ENCODE results near the gene MRPL36.

DNA sequence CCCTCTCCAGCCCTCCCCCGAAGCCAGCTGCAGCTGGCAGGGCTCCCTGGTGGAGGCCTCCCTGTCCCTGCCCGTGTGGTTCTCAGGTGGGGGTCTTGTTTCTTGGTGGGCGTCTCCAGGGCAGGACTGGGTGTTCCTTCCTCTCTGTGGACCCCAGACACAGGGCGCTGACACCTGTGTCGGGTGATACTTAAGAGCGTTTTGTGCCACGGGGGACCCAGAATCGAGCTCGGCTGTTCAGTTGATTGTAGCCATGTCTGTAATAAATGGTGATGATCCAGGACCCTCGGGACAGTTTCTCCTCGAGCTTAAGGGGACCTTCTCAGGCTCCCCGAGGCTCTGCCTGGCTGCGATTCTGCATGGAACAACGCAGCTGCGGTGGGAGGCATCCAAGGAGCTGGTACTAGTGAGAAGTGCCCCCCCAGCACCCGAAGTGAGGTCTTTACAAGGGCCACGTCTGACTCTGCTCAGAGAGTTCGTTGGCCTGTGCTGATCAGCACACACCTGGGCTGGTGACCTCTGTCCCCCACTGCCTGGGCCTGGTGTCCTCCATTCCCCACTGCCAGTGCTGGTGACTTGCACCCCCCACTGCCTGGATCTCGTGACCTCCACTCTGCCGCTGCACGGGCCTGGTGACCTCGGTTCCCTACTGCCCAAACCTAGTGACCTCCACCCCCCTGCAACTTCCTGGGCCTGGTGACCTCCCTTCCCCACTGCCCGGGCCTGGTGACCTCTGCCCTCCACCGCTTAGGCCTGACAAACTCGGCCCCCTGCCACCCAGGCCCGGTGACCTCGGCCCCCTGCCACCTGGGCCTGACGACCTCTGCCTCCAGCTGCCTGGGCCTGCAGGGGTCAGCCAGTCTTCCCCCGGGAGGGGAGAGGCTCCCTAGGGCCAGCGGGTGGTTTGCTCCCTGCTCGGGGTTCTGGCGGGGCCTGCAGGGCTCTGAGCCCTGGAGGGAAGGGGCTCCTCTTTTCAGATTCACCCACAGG is 37.5 kb upstream of the MRPL36 start:
- TF ChIP-seq CTCF (IDR thresholded peaks at IDR 0.05; ENCODE audit: insufficient read depth, low read length) (no peak), POLR2AphosphoS5 (IDR thresholded peaks at IDR 0.05; ENCODE audit: low read depth) (no peak)

Data from HL-60 (cell line).